WTC11 (cell line): ENCODE results near the gene PHACTR2. TPM values are rescaled to one million over a fixed set of nuclear protein-coding genes. Genes with fewer than 3 reads are reported as not detected.

Experiments
- ATAC-seq: fragments of 200-7000 bp; cut with Tn5 transposase; 2 replicates; pipeline ENCODE4 v1.10.0; 2021; ENCODE audit warnings: mild to moderate bottlenecking, moderate library complexity
- CTCF ChIA-PET: fragments of 300-600 bp; sonication (Branson Sonifier 250); formaldehyde crosslinking; loops from one replicate; lab custom pipeline; 2021; ENCODE audit warnings: antibody characterized with exemption; lab: Charles Lee
- POLR2A ChIA-PET: fragments of 350-600 bp; sonication (Branson Sonifier 250); formaldehyde crosslinking; loops from one replicate; lab custom pipeline; 2021; ENCODE audit warnings: antibody characterized with exemption; lab: Charles Lee
- DNase-seq: peaks from one replicate; pipeline ENCODE4 v3.0.0; 2021; ENCODE audit warnings: low spot score
- H3K27ac Mint-ChIP-seq: 2 replicates; pipeline ENCODE4 v1.8.0; 2021; ENCODE audit warnings: mixed read lengths
- H3K27me3 Mint-ChIP-seq: 2 replicates; pipeline ENCODE4 v1.8.0; 2021; ENCODE audit warnings: low read depth, mild to moderate bottlenecking, moderate library complexity, mixed read lengths
- H3K36me3 Mint-ChIP-seq: 2 replicates; pipeline ENCODE4 v1.8.0; 2021; ENCODE audit warnings: mixed read lengths
- H3K4me1 Mint-ChIP-seq: 2 replicates; pipeline ENCODE4 v1.8.0; 2022; ENCODE audit warnings: mixed read lengths
- H3K4me3 Mint-ChIP-seq: 2 replicates; pipeline ENCODE4 v1.8.0; 2021; ENCODE audit warnings: mild to moderate bottlenecking, moderate library complexity, mixed read lengths
- H3K9me3 Mint-ChIP-seq: 2 replicates; pipeline ENCODE4 v1.8.0; 2021; ENCODE audit warnings: mixed read lengths
- AFF4 ChIP-seq: sonication (generic); formaldehyde crosslinking; IDR thresholded peaks from 2 replicates; pipeline ENCODE4 v1.8.1; 2023; ENCODE audit warnings: mild to moderate bottlenecking, missing genetic modification reagents, borderline replicate concordance
- ARID4B ChIP-seq: sonication (generic); formaldehyde crosslinking; IDR thresholded peaks from 2 replicates; pipeline ENCODE4 v1.8.0; 2023; ENCODE audit warnings: missing genetic modification reagents, mild to moderate bottlenecking, borderline replicate concordance
- CBFB ChIP-seq: sonication (generic); formaldehyde crosslinking; IDR thresholded peaks from 2 replicates; pipeline ENCODE4 v1.8.1; 2022; ENCODE audit warnings: mild to moderate bottlenecking, low read depth, missing genetic modification reagents
- CDX4 ChIP-seq: fragments of 250-450 bp; sonication (Bioruptor Pico); IDR thresholded peaks from 2 replicates; pipeline ENCODE4 v1.9.0; 2021; ENCODE audit warnings: moderate library complexity, mild to moderate bottlenecking, inconsistent platforms, borderline replicate concordance
- E2F1 ChIP-seq: sonication (generic); formaldehyde crosslinking; IDR thresholded peaks from 2 replicates; pipeline ENCODE4 v1.8.0; 2022; ENCODE audit warnings: mild to moderate bottlenecking, missing genetic modification reagents
- E2F4 ChIP-seq: sonication (generic); formaldehyde crosslinking; IDR thresholded peaks from 2 replicates; pipeline ENCODE4 v1.8.1; 2022; ENCODE audit warnings: low read depth, mild to moderate bottlenecking, moderate library complexity, missing genetic modification reagents, borderline replicate concordance
- ELF4 ChIP-seq: sonication (generic); formaldehyde crosslinking; IDR thresholded peaks from 2 replicates; pipeline ENCODE4 v1.8.1; 2022; ENCODE audit warnings: low read depth, mild to moderate bottlenecking, moderate library complexity, missing genetic modification reagents
- ESRRA ChIP-seq: sonication (generic); formaldehyde crosslinking; IDR thresholded peaks from 2 replicates; pipeline ENCODE4 v1.8.1; 2022; ENCODE audit warnings: mild to moderate bottlenecking, missing genetic modification reagents, borderline replicate concordance
- FOXJ3 ChIP-seq: sonication (generic); formaldehyde crosslinking; IDR thresholded peaks from 2 replicates; pipeline ENCODE4 v1.9.0; 2021; ENCODE audit warnings: missing genetic modification reagents, mild to moderate bottlenecking, borderline replicate concordance
- GRHL2 ChIP-seq: fragments of 250-450 bp; sonication (Bioruptor Pico); IDR thresholded peaks from 2 replicates; pipeline ENCODE4 v1.8.0; 2022; ENCODE audit warnings: mild to moderate bottlenecking, moderate library complexity; ENCODE audit not compliant: insufficient replicate concordance, severe bottlenecking
- IRF1 ChIP-seq: sonication (generic); formaldehyde crosslinking; IDR thresholded peaks from 2 replicates; pipeline ENCODE4 v1.8.0; 2023; ENCODE audit warnings: missing genetic modification reagents
- IRF2 ChIP-seq: sonication (generic); formaldehyde crosslinking; IDR thresholded peaks from 2 replicates; pipeline ENCODE4 v1.8.0; 2022; ENCODE audit warnings: low read depth, missing genetic modification reagents, borderline replicate concordance
- NFE2L1 ChIP-seq: sonication (generic); formaldehyde crosslinking; IDR thresholded peaks from 2 replicates; pipeline ENCODE4 v1.8.1; 2023; ENCODE audit warnings: missing genetic modification reagents
- NR1H2 ChIP-seq: sonication (generic); formaldehyde crosslinking; IDR thresholded peaks from 2 replicates; pipeline ENCODE4 v1.9.0; 2021; ENCODE audit warnings: mild to moderate bottlenecking, moderate library complexity, missing genetic modification reagents
- RORB ChIP-seq: fragments of 250-450 bp; sonication (Bioruptor Pico); IDR thresholded peaks from 2 replicates; pipeline ENCODE4 v1.9.0; 2021; ENCODE audit warnings: mild to moderate bottlenecking
- ZNF121 ChIP-seq: sonication (generic); formaldehyde crosslinking; IDR thresholded peaks from 2 replicates; pipeline ENCODE4 v1.8.0; 2023; ENCODE audit warnings: missing genetic modification reagents
- ZNF425 ChIP-seq: fragments of 250-450 bp; sonication (Bioruptor Pico); conservative IDR thresholded peaks from 2 replicates; pipeline ENCODE4 v1.9.0; 2021; ENCODE audit warnings: mild to moderate bottlenecking
- ZNF671 ChIP-seq: fragments of 250-450 bp; sonication (Bioruptor Pico); IDR thresholded peaks from 2 replicates; pipeline ENCODE4 v1.8.0; 2021; ENCODE audit warnings: mild to moderate bottlenecking
- total RNA-seq: library from RNA; stranded (reverse); gene quantifications from 3 replicates; pipeline ENCODE4 v1.2.3, GENCODE V29; 2021

Gene PHACTR2
- total RNA-seq, 1 experiment from 2014 or later: 90.5 TPM

- CTCF ChIA-PET: interaction anchor here (0.6 to 0.7 kb wide), 2 partner anchors 109 to 253 kb away, joined by 3 read pairs; no protein-coding TSS in a partner anchor
- no peaks in the 10 kb centered on the region for H3K9me3 Mint-ChIP-seq
- H3K4me3 Mint-ChIP-seq: no peak overlapping the region
- H3K4me1 Mint-ChIP-seq: peaks cover 15% of the 10 kb centered on the region
- H3K36me3 Mint-ChIP-seq: peaks cover 16% of the 10 kb centered on the region
- no peak overlapping the region for H3K27ac Mint-ChIP-seq
- DNase-seq (no peak), ATAC-seq (no peak)
- no peaks in the 10 kb centered on the region for H3K27me3 Mint-ChIP-seq
- TF ChIP-seq ELF4 (CRISPR knock-in tag): no peak
- no peak for TF ChIP-seq IRF2 (CRISPR knock-in tag)
- no peak for TF ChIP-seq NR1H2 (CRISPR knock-in tag)
- TF ChIP-seq E2F4 (CRISPR knock-in tag): no peak
- no peak for TF ChIP-seq RORB (CRISPR knock-in tag)
- TF ChIP-seq AFF4: no peak
- TF ChIP-seq ZNF671 (CRISPR knock-in tag): no peak
- TF ChIP-seq ARID4B (CRISPR knock-in tag): no peak
- no peak for TF ChIP-seq IRF1
- TF ChIP-seq E2F1: no peak
- TF ChIP-seq CDX4 (CRISPR knock-in tag): no peak
- no peak for TF ChIP-seq ZNF425 (CRISPR knock-in tag)
- no peak for TF ChIP-seq NFE2L1 (CRISPR knock-in tag)
- TF ChIP-seq FOXJ3 (CRISPR knock-in tag): no peak
- no peak for TF ChIP-seq CBFB (CRISPR knock-in tag)
- no peak for TF ChIP-seq ZNF121 (CRISPR knock-in tag)
- no peak for TF ChIP-seq ESRRA (CRISPR knock-in tag)
- TF ChIP-seq GRHL2 (CRISPR knock-in tag): no peak
- POLR2A ChIA-PET: no interaction called here
Measured at GRCh38 chr6:143828572-143828971, 150.8 kb downstream of the PHACTR2 start.
